Activated B cell treated with CpG ODN at 0.5 μM for 24 hours (primary cell): ENCODE results near the gene KLF16. TPM values are rescaled to one million over a fixed set of nuclear protein-coding genes. Genes with fewer than 3 reads are reported as not detected.

Experiments used
- ATAC-seq: fragments of 200-7000 bp; cut with Tn5 transposase; one replicate; pipeline ENCODE4 v1.10.0; 2021; ENCODE audit warnings: low read depth, mild to moderate bottlenecking, moderate library complexity
- CTCF ChIA-PET: fragments of 350-600 bp; sonication (Branson Sonifier 250); formaldehyde crosslinking; loops from one replicate; lab custom pipeline; 2021; ENCODE audit warnings: antibody characterized with exemption; lab: Charles Lee
- POLR2A ChIA-PET: fragments of 350-600 bp; sonication (Branson Sonifier 250); formaldehyde crosslinking; loops from one replicate; lab custom pipeline; 2021; ENCODE audit warnings: antibody characterized with exemption; lab: Charles Lee
- DNase-seq: peaks from one replicate; pipeline ENCODE4 v3.0.0; 2022
- H3K27ac Mint-ChIP-seq: one replicate; pipeline ENCODE4 v1.8.0; 2020; ENCODE audit warnings: mixed read lengths
- H3K27me3 Mint-ChIP-seq: one replicate; pipeline ENCODE4 v1.8.0; 2021; ENCODE audit warnings: mixed read lengths
- H3K36me3 Mint-ChIP-seq: one replicate; pipeline ENCODE4 v1.8.0; 2021; ENCODE audit warnings: low read depth, mixed read lengths
- H3K4me1 Mint-ChIP-seq: one replicate; pipeline ENCODE4 v1.8.0; 2021; ENCODE audit warnings: mixed read lengths
- H3K4me3 Mint-ChIP-seq: one replicate; pipeline ENCODE4 v1.8.0; 2020; ENCODE audit warnings: mild to moderate bottlenecking, mixed read lengths
- H3K9me3 Mint-ChIP-seq: one replicate; pipeline ENCODE4 v1.8.0; 2020; ENCODE audit warnings: mixed read lengths
- CTCF ChIP-seq: fragments of 200-600 bp; IDR thresholded peaks from one replicate; pipeline ENCODE4 v1.8.0; 2022; ENCODE audit warnings: antibody characterized with exemption, mild to moderate bottlenecking
- intact Hi-C: fragments of 100-400 bp; cut with micrococcal nuclease; formaldehyde crosslinking; loops from one replicate; pipeline ENCODE4 v1.15.1; 2024
- total RNA-seq: library from RNA; stranded (reverse); gene quantifications from 2 replicates; pipeline ENCODE4 v1.2.3, GENCODE V29; 2022

The KLF16 gene
- total RNA-seq, 1 donor from 2014 or later, result 25.2 TPM

- peak; percentile 60 for DNase-seq
- intact Hi-C loops, result loop anchor here (10.0 kb wide), 1 partner anchor 758 kb away; no protein-coding TSS in a partner anchor
- peak overlapping the region; percentile 73 for H3K4me3 Mint-ChIP-seq
- H3K27me3 Mint-ChIP-seq, result no peaks in the 10 kb centered on the region
- ChIA-PET POLR2A (interaction anchor here (0.6 to 3.1 kb wide), 14 partner anchors 8 to 588 kb away, joined by 3 to 15 read pairs (median 4); no protein-coding TSS in a partner anchor), CTCF (interaction anchor here (0.9 to 1.3 kb wide), 3 partner anchors 30 to 185 kb away, joined by 3 read pairs; no protein-coding TSS in a partner anchor)
- TF ChIP-seq CTCF, result no peak
- H3K27ac Mint-ChIP-seq, result peak overlapping the region; percentile 89
- H3K4me1 Mint-ChIP-seq, result peaks cover 77% of the 10 kb centered on the region
- ATAC-seq, result peak; percentile 41
- H3K36me3 Mint-ChIP-seq, result peaks cover 2% of the 10 kb centered on the region
- no peaks in the 10 kb centered on the region for H3K9me3 Mint-ChIP-seq
Observed at GRCh38 chr19:1856698-1857603, 6.4 kb downstream of the KLF16 start.

DNA sequence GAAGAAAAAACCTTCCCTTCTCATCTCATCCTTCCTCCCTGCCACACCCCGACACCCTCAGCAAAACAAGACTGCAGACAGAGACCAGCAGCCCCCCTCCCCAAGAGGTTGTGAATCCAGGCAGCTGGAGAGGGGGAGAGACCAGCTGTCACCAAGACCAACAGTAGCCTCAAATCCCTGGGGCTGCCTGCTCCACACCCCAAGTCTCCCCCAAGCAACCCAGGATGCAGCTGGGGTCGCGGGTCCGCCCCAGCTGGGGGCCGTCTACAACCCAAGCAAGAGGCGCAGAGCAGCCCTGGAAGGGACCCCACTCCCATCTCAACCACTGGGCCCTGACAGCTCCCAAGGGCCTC is 7.1 kb downstream of the KLF16 start:
- DNase-seq (no peak), ATAC-seq (peak; percentile 0)
- no peaks in the 10 kb centered on the region for H3K27me3 Mint-ChIP-seq
- H3K36me3 Mint-ChIP-seq, result peaks cover 2% of the 10 kb centered on the region
- H3K9me3 Mint-ChIP-seq, result no peaks in the 10 kb centered on the region
- peaks cover 73% of the 10 kb centered on the region for H3K4me1 Mint-ChIP-seq
- intact Hi-C loops, result loop anchor here (10.0 kb wide), 1 partner anchor 758 kb away; no protein-coding TSS in a partner anchor
- peak overlapping the region; percentile 89 for H3K27ac Mint-ChIP-seq
- ChIA-PET CTCF (interaction anchor here (0.9 to 1.3 kb wide), 2 partner anchors 30 to 184 kb away, joined by 3 read pairs; no protein-coding TSS in a partner anchor), POLR2A (interaction anchor here (0.9 to 3.1 kb wide), 8 partner anchors 8 to 234 kb away, joined by 3 to 15 read pairs (median 6); no protein-coding TSS in a partner anchor)
- no peak for TF ChIP-seq CTCF
- H3K4me3 Mint-ChIP-seq, result peak overlapping the region; percentile 73

DNA sequence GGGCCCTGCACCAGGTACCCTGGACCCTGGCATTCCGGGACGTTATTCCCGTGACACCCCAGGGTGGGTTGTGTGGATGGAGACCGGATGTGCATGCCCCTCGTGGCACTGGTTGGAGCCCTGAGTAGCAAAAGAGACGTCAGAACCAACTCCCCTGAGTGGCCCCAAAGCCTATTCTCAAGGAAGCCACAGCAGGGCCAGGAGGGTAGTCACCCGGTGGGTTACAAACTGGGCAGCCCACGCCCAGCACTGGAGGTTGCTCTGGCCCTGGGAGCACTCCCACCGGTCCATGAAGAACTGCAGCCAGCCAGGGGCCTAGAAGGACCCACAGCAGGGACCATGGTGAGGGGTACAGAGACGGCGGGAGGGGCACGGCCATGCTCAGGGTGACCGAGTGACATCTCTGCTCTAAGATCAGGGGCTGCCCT is 7.5 kb downstream of the KLF16 start:
- intact Hi-C loops, result loop anchor here (10.0 kb wide), 1 partner anchor 759 kb away; no protein-coding TSS in a partner anchor
- no peaks in the 10 kb centered on the region for H3K9me3 Mint-ChIP-seq
- ChIA-PET POLR2A (interaction anchor here (0.9 to 3.1 kb wide), 9 partner anchors 9 to 587 kb away, joined by 3 to 15 read pairs (median 5); partner anchors contain the start of gene CIRBP), CTCF (interaction anchor here (0.9 to 1.4 kb wide), 3 partner anchors 9 to 184 kb away, joined by 3 read pairs; no protein-coding TSS in a partner anchor)
- H3K36me3 Mint-ChIP-seq, result peaks cover 2% of the 10 kb centered on the region
- H3K4me3 Mint-ChIP-seq, result peak overlapping the region; percentile 73
- H3K4me1 Mint-ChIP-seq, result peaks cover 73% of the 10 kb centered on the region
- peak overlapping the region; percentile 89 for H3K27ac Mint-ChIP-seq
- H3K27me3 Mint-ChIP-seq, result no peaks in the 10 kb centered on the region
- TF ChIP-seq CTCF, result no peak
- no peak for DNase-seq
- ATAC-seq, result peak; percentile 6

GRCh38 chr19:1855040-1855827 is 8.1 kb downstream of the KLF16 start:
- intact Hi-C loops, result loop anchor here (10.0 kb wide), 1 partner anchor 760 kb away; no protein-coding TSS in a partner anchor
- H3K27ac Mint-ChIP-seq, result peak overlapping the region; percentile 89
- CTCF ChIA-PET, result interaction anchor here (1.0 to 1.4 kb wide), 2 partner anchors 9 to 29 kb away, joined by 3 read pairs; no protein-coding TSS in a partner anchor
- H3K4me1 Mint-ChIP-seq, result peaks cover 73% of the 10 kb centered on the region
- H3K9me3 Mint-ChIP-seq, result no peaks in the 10 kb centered on the region
- no peak for TF ChIP-seq CTCF
- POLR2A ChIA-PET, result interaction anchor here (1.0 to 1.6 kb wide), 4 partner anchors 9 to 586 kb away, joined by 3 to 9 read pairs (median 4); partner anchors contain the start of gene CIRBP
- H3K36me3 Mint-ChIP-seq, result peaks cover 2% of the 10 kb centered on the region
- ATAC-seq (peak; percentile 70), DNase-seq (peak; percentile 62)
- H3K4me3 Mint-ChIP-seq, result peak overlapping the region; percentile 73
- no peaks in the 10 kb centered on the region for H3K27me3 Mint-ChIP-seq
